Erythroblast (primary cell): ENCODE data around the gene PTPRT.

Source experiments
- GATA1 ChIP-seq: IDR thresholded peaks from 2 replicates; pipeline ENCODE4 v1.6.1; 2011; ENCODE audit warnings: low read depth, mild to moderate bottlenecking, control low read depth, low read length, moderate library complexity
- POLR2A ChIP-seq: IDR thresholded peaks from 2 replicates; pipeline ENCODE4 v1.6.1; 2011; ENCODE audit warnings: mild to moderate bottlenecking, low read length

DNA sequence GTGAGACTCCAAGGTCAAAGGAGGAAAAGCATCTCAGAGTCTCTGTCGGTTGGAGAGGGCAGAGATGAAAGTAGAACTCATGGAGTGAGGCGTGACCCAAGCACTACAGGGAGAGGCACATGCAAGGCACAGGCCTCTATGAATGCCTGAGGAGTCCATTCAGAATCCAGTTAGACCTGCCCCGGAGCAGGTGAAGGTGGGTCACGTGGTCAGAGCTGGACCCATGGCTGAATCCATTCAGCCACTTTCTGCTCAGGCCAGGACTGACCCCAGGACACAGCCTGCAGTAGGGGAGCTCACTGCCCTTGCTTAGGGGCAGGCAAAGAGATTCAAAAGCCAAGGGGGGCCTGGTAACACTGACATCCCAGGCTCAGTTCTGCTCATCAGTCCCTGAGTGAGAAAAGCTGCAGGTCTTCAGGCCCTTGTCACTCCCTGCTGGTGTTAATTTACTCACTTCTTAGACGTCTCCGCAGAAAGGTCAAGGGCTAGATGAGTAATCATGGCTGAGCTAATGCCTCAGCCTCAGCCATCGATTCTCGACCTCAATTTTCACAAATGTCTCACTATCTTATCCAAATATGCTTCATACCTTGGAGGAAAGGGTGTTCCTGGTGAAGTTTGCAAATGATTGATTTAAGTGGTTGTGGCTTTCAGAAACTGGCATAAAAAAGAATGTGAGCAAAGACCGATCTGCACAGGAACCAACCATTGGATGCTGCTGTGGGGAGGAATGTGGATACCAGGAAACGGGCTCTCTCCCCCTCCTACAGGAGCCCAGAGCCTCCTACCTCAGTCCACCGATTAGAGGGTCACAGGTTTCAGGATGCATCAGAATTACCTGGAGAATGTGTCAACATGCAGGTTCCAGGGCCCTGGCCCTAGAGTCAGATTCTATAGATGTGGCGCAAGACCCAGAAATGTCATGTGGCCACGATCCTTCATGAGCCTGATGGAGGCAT lies 584.4 kb downstream of the PTPRT start:
- TF ChIP-seq POLR2A (no peak), GATA1 (no peak)
